ENCODE measurements around the gene HNRNPF. TPM values are rescaled to one million over a fixed set of nuclear protein-coding genes. Genes with fewer than 3 reads are reported as not detected.

The HNRNPF gene
- polyA plus RNA-seq, 1 donor (not counting 4 experiments of a cell fraction or from before 2014, with no cell fraction given), result 238 TPM

DNA sequence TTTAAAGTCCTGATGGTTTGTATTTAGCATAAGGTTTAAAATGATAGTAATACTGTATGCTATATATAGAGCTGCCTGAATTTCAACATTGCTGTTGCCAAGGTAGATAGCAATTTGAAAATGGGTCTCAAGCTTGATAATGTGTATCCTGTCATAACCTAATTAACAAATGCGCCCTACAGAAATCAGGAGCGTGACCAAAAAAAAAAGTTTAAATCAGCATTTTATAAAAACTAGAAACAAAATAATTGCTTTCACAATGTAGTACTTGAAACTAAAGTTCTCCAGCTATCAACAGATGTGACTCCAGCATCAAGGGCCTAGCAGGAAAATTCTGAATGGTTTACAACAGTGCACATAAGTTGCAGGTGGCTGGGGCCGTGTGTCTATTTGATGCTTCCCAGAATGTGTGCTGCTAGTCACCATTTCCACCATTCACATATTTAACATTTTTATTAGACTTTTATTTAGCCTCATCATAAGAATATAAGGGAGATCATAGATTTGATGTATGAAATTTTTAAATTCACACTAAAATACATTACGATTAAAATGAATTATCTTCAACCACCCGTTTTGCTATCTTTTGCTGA is 23.5 kb downstream of the HNRNPF start:
- Histone ChIP-seq H3K27me3 (ENCODE audit: control insufficient read depth, extremely low read depth, insufficient read depth, low read length) (no peaks in the 10 kb centered on the region), H3K9ac (ENCODE audit: control insufficient read depth, extremely low read depth, insufficient read depth, low read length) (no peak overlapping the region)

DNA sequence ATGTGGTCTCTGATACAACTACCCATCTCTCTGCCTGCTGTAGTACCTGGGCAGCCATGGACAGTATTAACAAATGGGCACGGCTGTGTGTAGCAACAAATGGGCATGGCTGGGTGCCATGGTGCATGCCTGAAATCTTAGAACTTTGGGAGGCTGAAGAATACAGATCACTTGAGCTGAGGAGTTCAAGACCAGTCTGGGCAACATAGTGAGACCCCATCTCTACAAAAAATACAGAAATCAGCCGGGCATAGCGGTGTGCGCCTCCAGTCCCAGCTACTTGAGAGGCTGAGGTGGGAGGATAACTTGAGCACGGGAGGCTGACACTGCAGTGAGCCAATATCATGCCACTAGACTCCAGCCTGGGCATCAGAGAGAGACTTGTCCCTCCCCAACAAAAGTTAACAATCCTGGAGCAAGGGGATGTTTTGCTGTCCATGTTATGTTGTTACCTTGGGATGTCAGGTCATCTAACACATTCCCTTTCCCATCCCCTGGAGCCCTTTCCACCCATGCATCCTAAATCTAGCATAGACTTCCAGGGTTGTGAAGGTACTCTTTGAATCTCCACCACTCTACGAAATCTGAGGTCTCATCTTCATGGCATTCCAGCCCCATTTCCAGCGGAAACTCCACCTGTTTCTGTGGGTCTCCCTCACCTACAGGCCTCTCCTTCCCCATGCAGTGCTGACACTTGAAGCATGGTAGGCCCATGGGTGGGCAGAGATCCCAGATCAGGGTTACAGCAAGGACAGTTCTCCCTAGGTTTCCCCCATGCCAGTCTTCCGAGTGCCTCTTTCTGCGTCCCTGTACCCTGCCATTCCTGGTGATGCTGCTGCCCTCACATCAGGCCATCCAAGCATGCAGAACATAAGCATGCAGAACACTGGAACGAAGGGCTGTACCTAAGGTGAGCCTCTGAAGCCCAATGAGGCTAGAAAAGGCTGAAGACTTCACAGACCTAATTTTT is 24.4 kb downstream of the HNRNPF start:
- H3K4me3 ChIP-seq (ENCODE audit: control insufficient read depth in 2 of 3, extremely low read depth in 1 of 3, insufficient read depth in 2 of 3, low read depth in 1 of 3, low read length in 3 of 3), result no peak overlapping the region
- H2AFZ ChIP-seq (ENCODE audit: control insufficient read depth, low read length), result no peak overlapping the region
- no peak overlapping the region for H3K27ac ChIP-seq (ENCODE audit: control insufficient read depth, insufficient read depth, low read length)
- no peak for FAIRE-seq
- dilution Hi-C loops (cut with MboI; ENCODE audit: extremely low pct_ligation_motif_present, low sequenced_read_pairs), result no loop called here
- H3K36me3 ChIP-seq (ENCODE audit: control insufficient read depth in 2 of 2, extremely low read depth in 1 of 2, insufficient read depth in 2 of 2, low read length in 2 of 2), result peaks cover 15 to 16% of the 10 kb centered on the region in 2 experiments
- peaks cover 6% of the 10 kb centered on the region for H4K20me1 ChIP-seq (ENCODE audit: control insufficient read depth, extremely low read depth, insufficient read depth, low read length)
- no peak overlapping the region for H3K9ac ChIP-seq (ENCODE audit: control insufficient read depth, extremely low read depth, insufficient read depth, low read length)
- H3K4me1 ChIP-seq (ENCODE audit: control insufficient read depth, extremely low read depth, insufficient read depth, low read length), result peaks cover 14% of the 10 kb centered on the region
- H3K27me3 ChIP-seq (ENCODE audit: control insufficient read depth, extremely low read depth, insufficient read depth, low read length), result no peaks in the 10 kb centered on the region
- TF ChIP-seq, protein P1, sequence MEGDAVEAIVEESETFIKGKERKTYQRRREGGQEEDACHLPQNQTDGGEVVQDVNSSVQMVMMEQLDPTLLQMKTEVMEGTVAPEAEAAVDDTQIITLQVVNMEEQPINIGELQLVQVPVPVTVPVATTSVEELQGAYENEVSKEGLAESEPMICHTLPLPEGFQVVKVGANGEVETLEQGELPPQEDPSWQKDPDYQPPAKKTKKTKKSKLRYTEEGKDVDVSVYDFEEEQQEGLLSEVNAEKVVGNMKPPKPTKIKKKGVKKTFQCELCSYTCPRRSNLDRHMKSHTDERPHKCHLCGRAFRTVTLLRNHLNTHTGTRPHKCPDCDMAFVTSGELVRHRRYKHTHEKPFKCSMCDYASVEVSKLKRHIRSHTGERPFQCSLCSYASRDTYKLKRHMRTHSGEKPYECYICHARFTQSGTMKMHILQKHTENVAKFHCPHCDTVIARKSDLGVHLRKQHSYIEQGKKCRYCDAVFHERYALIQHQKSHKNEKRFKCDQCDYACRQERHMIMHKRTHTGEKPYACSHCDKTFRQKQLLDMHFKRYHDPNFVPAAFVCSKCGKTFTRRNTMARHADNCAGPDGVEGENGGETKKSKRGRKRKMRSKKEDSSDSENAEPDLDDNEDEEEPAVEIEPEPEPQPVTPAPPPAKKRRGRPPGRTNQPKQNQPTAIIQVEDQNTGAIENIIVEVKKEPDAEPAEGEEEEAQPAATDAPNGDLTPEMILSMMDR (optimal IDR thresholded peaks at IDR 0.05 in 1 of 3, IDR thresholded peaks at IDR 0.05 in 1 of 3, conservative IDR thresholded peaks at IDR 0.05 in 1 of 3; ENCODE audit: extremely low read depth in 1 of 3, insufficient read depth in 2 of 3, low read length in 3 of 3), result no peak
- no peak for TF ChIP-seq EZH2 (IDR thresholded peaks at IDR 0.05; ENCODE audit: low read length)
- H3K9me1 ChIP-seq (ENCODE audit: control insufficient read depth, extremely low read depth, insufficient read depth, low read length), result no peaks in the 10 kb centered on the region
- no peak for DNase-seq (ENCODE audit: low read depth, low spot score)
- H3K4me2 ChIP-seq (ENCODE audit: control insufficient read depth, extremely low read depth, insufficient read depth, low read depth, low read length), result no peak overlapping the region
- peaks cover 19% of the 10 kb centered on the region for H3K79me2 ChIP-seq (ENCODE audit: control insufficient read depth, insufficient read depth, low read length)
- H3K9me3 ChIP-seq (ENCODE audit: control insufficient read depth, low read depth, low read length), result no peaks in the 10 kb centered on the region

More for the DNA sequence above, 23.5 kb downstream of the HNRNPF start:
- H3K9me1 ChIP-seq (ENCODE audit: control insufficient read depth, extremely low read depth, insufficient read depth, low read length), result no peaks in the 10 kb centered on the region
- H3K27ac ChIP-seq (ENCODE audit: control insufficient read depth, insufficient read depth, low read length), result no peak overlapping the region
- H3K36me3 ChIP-seq (ENCODE audit: control insufficient read depth in 2 of 2, extremely low read depth in 1 of 2, insufficient read depth in 2 of 2, low read length in 2 of 2), result peaks cover 22 to 26% of the 10 kb centered on the region in 2 experiments
- H2AFZ ChIP-seq (ENCODE audit: control insufficient read depth, low read length), result no peak overlapping the region
- peaks cover 14% of the 10 kb centered on the region for H3K4me1 ChIP-seq (ENCODE audit: control insufficient read depth, extremely low read depth, insufficient read depth, low read length)
- H3K9me3 ChIP-seq (ENCODE audit: control insufficient read depth, low read depth, low read length), result no peaks in the 10 kb centered on the region
- dilution Hi-C loops (cut with MboI; ENCODE audit: extremely low pct_ligation_motif_present, low sequenced_read_pairs), result no loop called here
- TF ChIP-seq EZH2 (IDR thresholded peaks at IDR 0.05; ENCODE audit: low read length), result no peak
- TF ChIP-seq, protein P1 (optimal IDR thresholded peaks at IDR 0.05 in 1 of 3, IDR thresholded peaks at IDR 0.05 in 1 of 3, conservative IDR thresholded peaks at IDR 0.05 in 1 of 3; ENCODE audit: extremely low read depth in 1 of 3, insufficient read depth in 2 of 3, low read length in 3 of 3), result no peak
- peaks cover 29% of the 10 kb centered on the region for H3K79me2 ChIP-seq (ENCODE audit: control insufficient read depth, insufficient read depth, low read length)
- H3K4me3 ChIP-seq (ENCODE audit: control insufficient read depth in 2 of 3, extremely low read depth in 1 of 3, insufficient read depth in 2 of 3, low read depth in 1 of 3, low read length in 3 of 3), result no peak overlapping the region
- H3K4me2 ChIP-seq (ENCODE audit: control insufficient read depth, extremely low read depth, insufficient read depth, low read depth, low read length), result no peak overlapping the region
- H4K20me1 ChIP-seq (ENCODE audit: control insufficient read depth, extremely low read depth, insufficient read depth, low read length), result peaks cover 6% of the 10 kb centered on the region
- FAIRE-seq, result no peak
- DNase-seq (ENCODE audit: low read depth, low spot score), result no peak

All from keratinocyte (primary cell).